ENCODE results near the gene BRD9. TPM values are rescaled to one million over a fixed set of nuclear protein-coding genes. Genes with fewer than 3 reads are reported as not detected.
"Not testable (repeated sequence)": the region's sequence is repeated elsewhere in the genome, so short reads cannot be mapped to it uniquely, and the experiment has no call there.

The BRD9 gene
- total RNA-seq, 1 experiment from 2014 or later = 55.6 TPM

DNA sequence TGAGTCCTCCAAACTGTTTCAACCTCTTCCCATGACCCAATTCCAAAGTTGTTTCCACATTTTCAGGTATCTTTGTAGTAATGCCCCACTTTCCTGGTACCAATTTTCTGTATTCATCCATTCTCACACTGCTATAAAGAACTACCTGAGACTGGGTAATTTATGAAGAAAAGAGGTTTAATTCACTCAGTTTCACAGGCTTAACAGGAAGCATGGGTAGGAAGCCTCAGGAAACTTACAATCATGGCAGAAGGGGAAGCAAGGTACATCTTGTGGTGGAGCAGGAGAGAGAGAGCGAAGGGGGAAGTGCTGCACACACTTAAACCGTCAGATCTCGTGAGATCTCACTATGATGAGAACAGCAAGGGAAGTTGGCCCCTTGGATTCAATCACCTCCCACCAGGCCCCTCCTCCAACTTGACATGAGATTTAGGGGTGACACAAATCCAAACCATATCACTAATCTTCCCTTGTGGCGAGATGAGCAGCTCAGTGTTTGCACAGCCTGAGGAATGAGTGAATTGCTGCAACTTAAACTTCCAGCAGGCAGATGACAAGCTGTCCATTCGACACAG, 43.0 kb upstream of the BRD9 start:
- ChIA-PET CTCF (no interaction called here), POLR2A (no interaction called here)
- no peak for ATAC-seq

DNA sequence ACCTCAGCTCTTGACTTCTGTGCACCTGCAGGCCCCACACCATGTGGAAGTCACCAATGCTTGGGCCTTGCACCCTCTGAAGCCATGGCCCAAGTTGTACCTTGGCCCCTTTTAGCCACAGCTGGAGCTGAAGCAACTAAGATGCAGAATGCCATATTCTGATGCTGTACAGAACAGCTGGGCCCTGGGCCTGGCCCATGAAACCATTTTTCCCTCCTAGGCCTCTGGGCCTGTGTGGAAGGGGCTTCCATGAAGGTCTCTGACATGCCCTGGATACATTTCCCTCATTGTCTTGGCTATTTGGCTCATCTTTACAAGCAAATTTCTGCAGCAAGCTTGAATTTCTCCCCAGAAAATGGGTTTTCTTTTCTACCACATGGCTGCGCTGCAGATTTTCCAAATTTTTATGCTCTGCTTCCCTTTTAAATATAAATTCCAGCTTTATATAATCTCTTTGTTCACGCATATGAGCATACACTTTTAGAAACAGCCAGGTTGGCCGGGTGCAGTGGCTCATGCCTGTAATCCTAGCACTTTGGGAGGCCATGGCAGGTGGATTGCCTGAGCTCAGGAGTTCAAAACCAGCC, 41.9 kb upstream of the BRD9 start:
- not testable (repeated sequence) for H3K27me3 Mint-ChIP-seq (ENCODE audit: low read depth); H3K27ac Mint-ChIP-seq; H3K36me3 Mint-ChIP-seq; H3K9me3 Mint-ChIP-seq; DNase-seq (ENCODE audit: low spot score); H3K4me3 Mint-ChIP-seq; ATAC-seq; H3K4me1 Mint-ChIP-seq
- POLR2A ChIA-PET = interaction anchor here (0.6 kb wide), 1 partner anchor 56 kb away, joined by 4 read pairs; no protein-coding TSS in a partner anchor
- CTCF ChIA-PET = interaction anchor here (1.0 to 1.7 kb wide), 3 partner anchors 12 to 76 kb away, joined by 3 to 6 read pairs (median 5); no protein-coding TSS in a partner anchor

More for the DNA sequence above, 43.0 kb upstream of the BRD9 start:
- no peak for TF ChIP-seq CBFB (CRISPR knock-in tag; IDR thresholded peaks at IDR 0.05; ENCODE audit: low read depth)
- TF ChIP-seq JAZF1 (CRISPR knock-in tag; IDR thresholded peaks at IDR 0.05) = no peak
- TF ChIP-seq, protein P1, sequence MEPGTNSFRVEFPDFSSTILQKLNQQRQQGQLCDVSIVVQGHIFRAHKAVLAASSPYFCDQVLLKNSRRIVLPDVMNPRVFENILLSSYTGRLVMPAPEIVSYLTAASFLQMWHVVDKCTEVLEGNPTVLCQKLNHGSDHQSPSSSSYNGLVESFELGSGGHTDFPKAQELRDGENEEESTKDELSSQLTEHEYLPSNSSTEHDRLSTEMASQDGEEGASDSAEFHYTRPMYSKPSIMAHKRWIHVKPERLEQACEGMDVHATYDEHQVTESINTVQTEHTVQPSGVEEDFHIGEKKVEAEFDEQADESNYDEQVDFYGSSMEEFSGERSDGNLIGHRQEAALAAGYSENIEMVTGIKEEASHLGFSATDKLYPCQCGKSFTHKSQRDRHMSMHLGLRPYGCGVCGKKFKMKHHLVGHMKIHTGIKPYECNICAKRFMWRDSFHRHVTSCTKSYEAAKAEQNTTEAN (CRISPR knock-in tag; IDR thresholded peaks at IDR 0.05) = no peak
- TF ChIP-seq, protein P2, sequence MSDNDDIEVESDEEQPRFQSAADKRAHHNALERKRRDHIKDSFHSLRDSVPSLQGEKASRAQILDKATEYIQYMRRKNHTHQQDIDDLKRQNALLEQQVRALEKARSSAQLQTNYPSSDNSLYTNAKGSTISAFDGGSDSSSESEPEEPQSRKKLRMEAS (CRISPR knock-in tag; IDR thresholded peaks at IDR 0.05) = no peak
- TF ChIP-seq HMGA2 (CRISPR knock-in tag; IDR thresholded peaks at IDR 0.05) = no peak
- no peak for TF ChIP-seq ATF3 (CRISPR knock-in tag; conservative IDR thresholded peaks at IDR 0.05)
- no peak for TF ChIP-seq JUN (CRISPR knock-in tag; IDR thresholded peaks at IDR 0.05)
- TF ChIP-seq GTF2I (CRISPR knock-in tag; conservative IDR thresholded peaks at IDR 0.05) = no peak
- no peak for TF ChIP-seq E2F4 (CRISPR knock-in tag; IDR thresholded peaks at IDR 0.05; ENCODE audit: borderline replicate concordance, low read depth)
- TF ChIP-seq FOXK1 (CRISPR knock-in tag; IDR thresholded peaks at IDR 0.05) = no peak
- TF ChIP-seq NR2C2 (CRISPR knock-in tag; IDR thresholded peaks at IDR 0.05) = no peak
- TF ChIP-seq, protein P3, sequence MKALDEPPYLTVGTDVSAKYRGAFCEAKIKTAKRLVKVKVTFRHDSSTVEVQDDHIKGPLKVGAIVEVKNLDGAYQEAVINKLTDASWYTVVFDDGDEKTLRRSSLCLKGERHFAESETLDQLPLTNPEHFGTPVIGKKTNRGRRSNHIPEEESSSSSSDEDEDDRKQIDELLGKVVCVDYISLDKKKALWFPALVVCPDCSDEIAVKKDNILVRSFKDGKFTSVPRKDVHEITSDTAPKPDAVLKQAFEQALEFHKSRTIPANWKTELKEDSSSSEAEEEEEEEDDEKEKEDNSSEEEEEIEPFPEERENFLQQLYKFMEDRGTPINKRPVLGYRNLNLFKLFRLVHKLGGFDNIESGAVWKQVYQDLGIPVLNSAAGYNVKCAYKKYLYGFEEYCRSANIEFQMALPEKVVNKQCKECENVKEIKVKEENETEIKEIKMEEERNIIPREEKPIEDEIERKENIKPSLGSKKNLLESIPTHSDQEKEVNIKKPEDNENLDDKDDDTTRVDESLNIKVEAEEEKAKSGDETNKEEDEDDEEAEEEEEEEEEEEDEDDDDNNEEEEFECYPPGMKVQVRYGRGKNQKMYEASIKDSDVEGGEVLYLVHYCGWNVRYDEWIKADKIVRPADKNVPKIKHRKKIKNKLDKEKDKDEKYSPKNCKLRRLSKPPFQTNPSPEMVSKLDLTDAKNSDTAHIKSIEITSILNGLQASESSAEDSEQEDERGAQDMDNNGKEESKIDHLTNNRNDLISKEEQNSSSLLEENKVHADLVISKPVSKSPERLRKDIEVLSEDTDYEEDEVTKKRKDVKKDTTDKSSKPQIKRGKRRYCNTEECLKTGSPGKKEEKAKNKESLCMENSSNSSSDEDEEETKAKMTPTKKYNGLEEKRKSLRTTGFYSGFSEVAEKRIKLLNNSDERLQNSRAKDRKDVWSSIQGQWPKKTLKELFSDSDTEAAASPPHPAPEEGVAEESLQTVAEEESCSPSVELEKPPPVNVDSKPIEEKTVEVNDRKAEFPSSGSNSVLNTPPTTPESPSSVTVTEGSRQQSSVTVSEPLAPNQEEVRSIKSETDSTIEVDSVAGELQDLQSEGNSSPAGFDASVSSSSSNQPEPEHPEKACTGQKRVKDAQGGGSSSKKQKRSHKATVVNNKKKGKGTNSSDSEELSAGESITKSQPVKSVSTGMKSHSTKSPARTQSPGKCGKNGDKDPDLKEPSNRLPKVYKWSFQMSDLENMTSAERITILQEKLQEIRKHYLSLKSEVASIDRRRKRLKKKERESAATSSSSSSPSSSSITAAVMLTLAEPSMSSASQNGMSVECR (CRISPR knock-in tag; IDR thresholded peaks at IDR 0.05; ENCODE audit: borderline replicate concordance) = no peak
- peaks cover 7% of the 10 kb centered on the region for H3K9me3 Mint-ChIP-seq
- no peaks in the 10 kb centered on the region; the same call in none of the 2 replicates for H3K27me3 Mint-ChIP-seq (ENCODE audit: low read depth)
- no peak for DNase-seq (ENCODE audit: low spot score)
- no peak overlapping the region for H3K27ac Mint-ChIP-seq
- H3K4me3 Mint-ChIP-seq = no peak overlapping the region
- no peaks in the 10 kb centered on the region for H3K36me3 Mint-ChIP-seq
- H3K4me1 Mint-ChIP-seq = no peaks in the 10 kb centered on the region

GRCh38 chr5:933951-934350, 41.4 kb upstream of the BRD9 start:
- CTCF ChIA-PET = interaction anchor here (1.0 to 1.7 kb wide), 3 partner anchors 12 to 77 kb away, joined by 3 to 6 read pairs (median 5); no protein-coding TSS in a partner anchor
- H3K9me3 Mint-ChIP-seq; ATAC-seq; H3K4me3 Mint-ChIP-seq; H3K27me3 Mint-ChIP-seq (ENCODE audit: low read depth); H3K4me1 Mint-ChIP-seq; DNase-seq (ENCODE audit: low spot score); H3K27ac Mint-ChIP-seq; H3K36me3 Mint-ChIP-seq; POLR2A ChIA-PET: not testable (repeated sequence)

Data from WTC11 (cell line).